Diencephalon (tissue), 1 donor: Measurements from ENCODE around the gene ZNF804B. TPM values are rescaled to one million over a fixed set of nuclear protein-coding genes. Genes with fewer than 3 reads are reported as not detected.

ENCODE experiments used
- small RNA-seq: library from RNA; depleted of rRNA; stranded (forward); fragments of <200 nt; gene quantifications from one replicate; pipeline ENCODE3, GENCODE V24; 2014
- total RNA-seq: library from RNA; depleted of rRNA; stranded (reverse); fragments of >200 nt; gene quantifications from one replicate; pipeline ENCODE4 v1.2.3, GENCODE V29; 2014

Gene ZNF804B
- 8.3 TPM for total RNA-seq

GRCh38 chr7:88759230-88760135 lies at the start of gene ZNF804B:
TSS of gene ZNF804B (plus strand) at chr7:88759700. CDS start at chr7:88759977, 277 bp downstream.

GRCh38 chr7:88795553-88795952 lies 36.1 kb downstream of the ZNF804B start, which contains the start of gene TEX47:
TSS of gene TEX47 (minus strand) at chr7:88795737. CDS start at chr7:88794942, 795 bp downstream.

Small RNAs within 50 kb of the gene (small RNA-seq; reads per million reads assigned to genes)
- gene AC002127.1, result not detected

Other genes starting within 250 kb of the ZNF804B start
- not detected for gene TEX47, start 36.0 kb downstream of the ZNF804B start, total RNA-seq